DND-41 (cell line): ENCODE results near the gene SOX18.

ENCODE experiments used
- CTCF ChIP-seq: IDR thresholded peaks from 2 replicates; pipeline ENCODE4 v1.5.1; 2012; ENCODE audit warnings: borderline replicate concordance, low read length, moderate library complexity, mild to moderate bottlenecking; ENCODE audit not compliant: poor library complexity, severe bottlenecking; ENCODE audit errors: extremely low read depth
- EZH2 ChIP-seq: IDR thresholded peaks from 3 replicates; pipeline ENCODE4 v1.6.1; 2012; ENCODE audit warnings: borderline replicate concordance, low read depth, mild to moderate bottlenecking, moderate library complexity, low read length, inconsistent platforms; ENCODE audit not compliant: severe bottlenecking

- TF ChIP-seq CTCF (no peak), EZH2 (no peak)
Measured at GRCh38 chr20:64047046-64047389, 2.4 kb downstream of the SOX18 start.
